HG03442 (cell line): ENCODE data around the gene TNS3.

Experiments used
- ATAC-seq: cut with Tn5 transposase; IDR thresholded peaks from one replicate; pipeline ENCODE4 v1.9.1; 2021; ENCODE audit warnings: mild to moderate bottlenecking, moderate library complexity; ENCODE audit not compliant: unreplicated experiment

The TNS3 gene

DNA sequence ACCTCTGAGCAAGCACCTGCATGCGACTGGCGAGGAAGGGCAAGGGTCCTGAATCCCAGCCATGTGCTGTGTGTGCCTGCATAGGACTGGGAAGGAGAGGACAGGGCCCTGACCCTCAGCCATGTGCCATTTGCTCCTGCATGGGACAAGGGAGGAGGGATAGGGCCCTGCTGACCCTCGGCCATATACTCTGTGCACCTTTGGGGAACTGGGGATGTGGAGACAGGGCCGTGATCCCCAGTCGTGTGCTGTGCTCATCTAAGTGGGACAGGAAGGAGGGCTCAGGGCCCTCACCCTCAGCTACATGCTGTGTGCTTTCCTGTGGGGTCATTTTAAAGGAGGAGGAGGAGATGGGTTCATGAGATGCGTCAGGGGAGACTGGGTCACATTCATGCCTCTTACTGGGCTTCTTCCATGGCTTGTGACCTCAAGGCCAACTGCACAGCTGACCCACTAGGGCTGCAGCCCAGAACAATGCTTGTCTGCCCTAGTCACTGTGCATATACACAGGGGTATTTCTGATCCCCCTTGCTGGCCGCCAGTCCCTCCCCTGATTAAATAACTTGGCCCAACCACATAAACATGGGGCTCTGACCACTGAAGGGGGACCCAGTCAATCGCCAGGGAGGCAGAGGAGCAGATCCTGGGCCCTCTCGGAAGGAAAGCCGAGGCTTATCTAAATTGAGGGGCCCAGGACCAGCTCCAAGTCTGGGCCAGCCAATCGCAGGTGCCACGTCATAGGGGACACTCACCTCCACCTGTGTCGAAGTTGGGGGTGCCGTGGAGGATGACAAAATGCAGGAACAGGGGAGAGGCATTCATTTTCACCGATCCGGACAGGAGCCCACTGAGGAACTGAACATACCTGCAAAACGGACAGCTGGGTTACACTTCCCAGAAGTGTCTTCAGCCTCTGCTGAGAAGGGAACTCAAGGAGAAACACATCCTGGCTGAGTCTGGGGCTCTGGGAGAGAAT is 167.3 kb downstream of the TNS3 start:
- ATAC-seq, result no peak

DNA sequence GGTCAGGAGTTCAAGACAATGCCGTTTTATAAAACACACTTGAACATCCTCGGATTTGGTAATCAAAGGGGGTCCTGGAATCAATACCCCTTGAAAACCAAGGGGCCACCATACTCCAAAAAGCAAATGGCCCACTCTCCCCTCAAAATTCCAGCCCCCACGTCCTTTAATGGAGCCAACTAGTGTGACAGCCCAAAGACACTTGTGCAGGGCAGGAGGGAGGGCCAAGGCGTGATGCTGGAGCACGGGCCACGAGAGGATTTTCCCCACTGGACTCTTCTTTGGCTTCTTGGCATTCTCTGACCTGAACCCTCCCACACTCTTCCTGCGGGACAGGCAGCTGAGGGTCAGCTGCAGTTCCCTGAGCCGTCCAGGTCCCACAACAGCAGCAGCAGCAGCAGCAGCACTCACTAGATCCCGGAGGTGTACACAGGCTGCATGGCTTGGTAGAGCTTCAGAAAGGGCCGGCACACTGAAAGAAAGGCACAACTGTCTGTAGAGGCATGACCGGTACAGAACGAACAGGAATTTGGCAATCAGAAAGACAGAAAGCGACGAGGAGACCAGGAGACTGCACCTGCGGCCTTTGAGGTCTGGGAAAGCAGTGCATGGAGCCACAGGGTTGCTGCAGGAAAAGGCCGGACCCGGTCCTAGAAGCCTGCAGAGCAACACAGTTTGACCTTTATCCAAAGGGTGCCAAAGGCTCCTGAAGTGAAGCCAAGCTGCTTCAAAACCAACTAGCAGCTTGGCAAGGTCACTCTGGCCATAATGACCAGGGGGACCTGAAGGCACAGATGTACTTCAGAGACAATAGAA is 168.2 kb downstream of the TNS3 start:
- ATAC-seq, result no peak

DNA sequence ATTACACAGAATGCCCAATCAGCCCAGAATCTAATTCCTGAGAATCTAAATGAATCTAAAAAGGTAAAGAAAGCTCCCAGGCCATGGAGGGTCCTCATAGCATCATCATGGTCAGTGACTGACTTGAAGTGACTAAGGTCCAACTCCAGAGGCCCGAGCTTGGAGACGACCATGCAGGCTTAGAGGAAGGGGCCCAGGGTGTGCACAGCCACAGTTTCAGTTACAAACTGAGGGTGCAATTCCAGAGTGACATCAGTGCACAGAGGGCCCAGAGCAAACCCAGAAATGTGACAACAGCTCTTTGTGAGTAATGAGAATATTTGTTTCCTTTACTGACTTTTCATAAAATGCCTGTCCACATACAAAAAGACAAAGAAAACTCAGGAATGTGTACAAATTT is 170.0 kb downstream of the TNS3 start:
- ATAC-seq, result no peak

DNA sequence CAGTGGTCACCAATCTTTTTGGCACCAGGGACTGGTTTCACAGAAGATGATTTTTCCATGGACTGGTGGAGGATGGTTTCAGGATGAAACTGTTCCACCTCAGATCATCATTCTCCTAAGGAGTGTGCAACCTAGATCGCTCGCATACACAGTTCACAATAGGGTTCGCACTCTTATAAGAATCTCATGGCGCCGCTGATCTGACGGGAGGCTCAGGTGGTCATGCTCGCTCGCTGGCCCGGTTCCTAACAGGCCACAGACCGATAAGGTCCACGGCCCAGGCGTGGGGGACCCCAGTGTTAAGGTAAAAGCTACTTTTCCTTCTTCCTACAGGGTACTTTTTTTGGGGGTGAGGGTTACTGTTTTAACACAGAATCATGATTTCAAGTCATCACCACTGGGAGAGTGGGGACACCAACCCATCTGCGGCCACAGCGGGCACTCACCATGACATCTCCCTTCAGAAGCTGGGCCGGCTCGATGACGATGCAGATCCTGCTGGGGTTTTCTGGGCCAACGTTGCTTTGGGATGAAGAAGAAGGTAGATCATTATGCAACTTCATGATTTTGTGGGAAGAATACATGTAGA is 170.5 kb downstream of the TNS3 start:
- no peak for ATAC-seq

DNA sequence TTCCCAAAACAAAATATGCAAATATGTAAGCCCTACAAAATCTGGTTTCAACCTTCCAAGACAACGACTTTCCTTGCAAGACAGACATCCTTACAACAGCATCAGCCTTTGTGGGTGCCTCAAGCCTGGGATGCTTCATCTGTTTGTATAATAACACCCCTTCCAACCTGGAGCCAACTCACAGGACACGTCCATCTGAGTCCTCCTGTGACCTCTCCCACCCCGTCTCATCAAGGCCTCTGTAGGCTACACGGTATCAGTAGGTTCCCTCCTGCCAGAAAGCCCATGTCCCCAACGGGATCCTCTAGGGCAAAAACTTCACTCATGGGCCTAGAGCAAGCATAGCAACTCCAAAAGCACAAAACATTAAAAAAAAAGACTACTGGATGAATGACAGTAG is 173.2 kb downstream of the TNS3 start:
- no peak for ATAC-seq

DNA sequence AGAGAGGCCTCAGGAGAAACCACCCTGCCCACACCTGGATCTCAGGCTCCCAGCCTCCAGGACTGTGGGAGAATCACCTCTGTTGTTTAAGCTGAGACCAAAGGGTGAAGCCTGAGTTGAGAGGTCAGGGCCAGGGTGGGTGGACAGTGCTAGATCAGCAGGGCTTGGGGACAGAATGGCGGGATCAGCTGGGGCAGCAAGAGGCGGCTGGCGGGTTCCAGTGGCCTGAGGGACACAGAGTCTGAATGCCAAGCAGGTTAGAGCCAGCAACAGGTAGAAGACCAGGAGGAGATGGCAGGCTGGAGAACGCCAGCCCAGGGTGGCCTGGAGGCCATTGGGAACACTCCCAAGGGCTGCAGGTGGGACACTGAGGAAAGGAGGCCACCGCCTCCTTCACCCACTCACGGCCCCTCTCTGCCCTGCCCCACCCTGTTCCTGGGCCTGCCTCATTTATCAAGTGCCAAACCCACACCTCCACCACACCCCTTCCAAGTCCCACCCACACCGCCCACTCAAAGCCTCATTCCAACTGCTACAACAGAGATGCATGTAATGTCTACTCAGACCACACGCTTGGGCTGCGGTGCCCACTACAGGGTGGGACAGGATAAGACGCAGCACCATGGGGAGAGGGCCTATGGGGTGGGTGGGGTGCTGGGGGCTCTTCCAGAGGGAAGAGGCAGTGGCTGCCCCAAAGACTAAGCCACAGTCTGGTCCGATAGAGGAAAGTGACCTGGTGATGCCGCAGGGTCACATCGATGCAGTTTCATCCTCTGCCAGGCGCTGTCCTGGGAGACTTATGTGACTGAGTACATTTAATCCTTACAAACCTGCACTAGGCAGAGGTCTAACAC is 173.9 kb downstream of the TNS3 start:
- ATAC-seq, result no peak

DNA sequence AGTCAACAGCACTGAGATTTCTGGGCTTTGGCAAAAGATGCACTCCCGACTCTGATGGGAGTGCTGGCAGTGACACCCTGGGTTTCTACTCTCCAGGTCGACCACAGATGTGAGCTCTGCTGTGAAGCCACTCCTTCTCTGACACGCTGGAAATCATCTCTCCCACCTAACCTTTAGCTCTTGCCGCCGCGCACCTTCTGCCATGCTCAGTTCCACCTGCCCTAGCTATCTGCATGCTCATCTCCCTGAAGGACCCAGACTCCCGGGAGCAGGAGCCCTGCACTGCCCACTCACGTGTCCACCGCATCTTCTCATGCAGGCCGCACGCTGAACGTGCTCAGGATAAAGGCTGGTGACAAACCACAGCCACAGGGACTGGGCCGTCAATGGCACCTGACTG is 174.8 kb downstream of the TNS3 start:
- ATAC-seq, result no peak

DNA sequence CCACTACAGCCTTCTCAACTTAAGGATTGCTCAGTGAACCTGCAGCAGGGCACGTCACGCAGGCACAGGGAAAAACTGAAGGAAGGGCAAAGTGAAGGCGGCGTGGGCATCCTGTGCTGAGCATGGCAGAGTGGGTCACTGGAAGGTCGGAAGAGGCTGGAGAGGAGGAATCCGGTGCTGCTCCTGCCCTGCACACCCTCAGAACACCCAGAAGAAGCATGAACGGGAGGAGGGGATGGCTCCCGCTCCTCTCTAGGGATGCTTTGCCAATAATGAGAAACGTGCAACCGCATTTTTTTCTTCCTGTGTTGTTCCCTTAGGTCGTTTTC is 175.1 kb downstream of the TNS3 start:
- ATAC-seq, result no peak

DNA sequence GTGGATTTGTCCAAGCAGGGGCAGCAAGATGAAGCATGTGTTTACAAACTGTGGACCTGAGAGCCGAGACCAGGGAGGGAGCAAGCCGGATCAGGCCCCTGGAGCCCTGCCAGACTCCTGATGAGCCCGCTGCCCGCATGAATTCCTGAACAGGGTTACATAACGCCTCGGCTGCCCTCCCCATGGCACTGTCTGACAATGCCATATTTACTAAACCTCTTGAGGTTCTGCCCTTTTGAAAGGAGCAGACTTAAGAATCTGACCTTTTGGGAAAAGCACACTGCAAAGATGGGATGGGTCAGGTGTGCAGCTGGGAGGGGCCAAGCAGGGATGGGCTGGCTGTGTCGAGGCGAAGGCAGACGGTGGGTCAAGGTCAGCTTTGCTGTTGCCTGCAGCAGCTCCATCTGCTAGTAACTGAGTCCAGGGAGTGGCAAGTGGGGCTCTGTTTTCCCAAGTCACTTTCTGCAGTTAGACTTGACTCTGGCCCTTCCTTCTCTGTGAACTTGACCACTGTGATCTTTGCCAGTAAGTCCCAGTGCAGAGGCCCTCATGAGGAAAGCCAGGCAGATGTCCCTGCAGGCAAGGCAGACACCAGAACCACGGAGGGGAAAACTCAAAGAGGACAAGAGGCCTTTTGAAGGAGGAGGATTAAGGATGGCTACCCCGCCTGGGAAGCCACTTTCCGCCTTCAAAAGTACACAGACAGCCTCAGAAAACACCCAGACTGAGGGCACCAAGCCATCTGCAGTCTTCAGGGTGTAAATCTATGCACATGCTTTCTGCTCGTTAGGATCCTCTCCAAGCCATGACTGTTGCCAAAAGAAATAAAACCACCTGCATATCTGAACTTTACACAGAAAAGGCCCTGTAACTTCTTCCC is 175.8 kb downstream of the TNS3 start:
- no peak for ATAC-seq

DNA sequence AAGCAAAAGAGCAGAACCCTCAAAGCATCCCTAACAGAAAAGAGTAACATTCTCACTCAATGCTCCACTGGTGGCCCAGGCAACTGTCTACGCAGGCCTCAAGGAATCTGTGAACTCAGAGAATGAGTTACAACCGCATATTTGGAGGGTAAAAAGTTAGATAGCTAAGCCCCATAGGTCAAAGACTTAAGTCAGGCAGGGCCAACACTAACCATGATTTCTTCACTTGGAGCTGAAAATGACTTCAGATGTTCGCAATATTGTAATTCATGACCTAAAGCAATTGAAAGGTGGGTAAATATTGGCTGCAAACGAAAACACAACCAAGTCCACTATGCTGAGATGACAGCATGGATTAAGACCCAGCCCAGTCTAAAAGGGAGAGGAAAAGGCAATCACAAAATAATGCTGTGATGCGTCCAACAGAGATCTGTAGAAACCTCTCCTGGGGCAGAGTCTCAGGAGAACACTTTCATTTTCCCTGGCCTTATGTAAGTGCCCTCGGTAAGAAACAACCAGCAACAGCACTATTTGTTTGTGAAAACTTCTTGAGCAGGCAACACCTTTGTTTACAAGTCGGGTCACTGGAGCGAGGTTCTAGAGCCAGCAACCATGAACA is 176.5 kb downstream of the TNS3 start:
- ATAC-seq, result no peak

DNA sequence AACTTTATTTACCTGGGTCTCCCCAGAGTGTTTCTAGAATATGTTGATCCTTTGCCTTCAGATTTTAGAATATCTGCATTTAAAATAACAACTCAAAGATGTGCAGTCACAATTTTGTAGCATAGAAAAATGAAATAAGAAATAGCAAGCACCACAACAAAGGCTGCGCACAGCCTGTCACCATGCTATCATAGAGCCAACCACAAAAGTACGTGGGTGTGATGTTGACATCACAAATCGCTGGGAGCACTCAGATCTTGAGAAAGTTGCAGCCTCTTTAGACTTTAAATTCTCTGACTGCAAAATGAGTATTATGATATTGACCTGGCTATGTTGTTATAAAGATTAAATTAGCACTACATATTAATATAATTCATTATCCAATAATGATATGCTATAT is 177.9 kb downstream of the TNS3 start:
- no peak for ATAC-seq

DNA sequence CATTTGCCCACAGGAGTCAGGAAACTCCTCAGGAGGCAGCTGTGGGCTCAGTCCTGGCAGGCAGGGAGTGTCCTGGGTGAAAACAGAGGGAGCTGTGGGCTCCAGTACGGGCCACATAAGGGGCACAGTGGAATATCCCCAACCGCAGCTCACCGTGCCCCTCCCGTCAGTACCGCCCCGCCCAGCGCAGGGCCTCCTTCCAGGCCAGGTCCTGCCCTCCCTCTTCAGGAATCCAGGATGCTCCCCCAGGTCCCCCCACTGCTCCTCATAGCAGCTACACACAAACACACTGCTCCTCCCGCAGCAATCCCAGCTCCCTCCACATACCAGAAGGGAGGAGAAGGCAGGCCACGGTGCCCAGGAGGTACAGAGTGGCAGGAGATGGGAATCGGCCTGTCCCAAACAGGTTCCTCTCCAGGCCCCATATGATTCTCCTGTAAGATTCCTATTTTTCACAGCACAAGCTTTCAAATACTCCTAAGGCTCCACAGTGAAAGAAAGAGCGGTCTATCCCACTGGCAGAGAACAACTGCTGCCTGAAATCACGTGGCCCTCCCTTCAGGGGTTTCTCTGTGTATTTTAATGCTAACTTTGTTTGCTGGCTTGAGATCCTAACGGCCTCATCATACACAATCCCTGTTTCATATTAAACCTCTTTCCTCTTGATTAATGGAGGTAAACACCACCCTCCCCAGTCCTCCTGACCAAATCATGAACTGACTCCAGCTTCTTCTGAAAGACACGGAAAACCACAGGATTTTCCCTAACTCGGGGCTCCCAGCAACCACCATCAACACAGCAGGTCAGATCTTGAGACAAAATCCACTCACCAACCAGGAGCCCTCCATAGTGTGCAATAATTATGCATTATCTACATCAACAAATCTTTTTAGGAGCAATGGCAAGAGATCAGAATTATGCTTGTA is 178.7 kb downstream of the TNS3 start:
- ATAC-seq, result no peak

DNA sequence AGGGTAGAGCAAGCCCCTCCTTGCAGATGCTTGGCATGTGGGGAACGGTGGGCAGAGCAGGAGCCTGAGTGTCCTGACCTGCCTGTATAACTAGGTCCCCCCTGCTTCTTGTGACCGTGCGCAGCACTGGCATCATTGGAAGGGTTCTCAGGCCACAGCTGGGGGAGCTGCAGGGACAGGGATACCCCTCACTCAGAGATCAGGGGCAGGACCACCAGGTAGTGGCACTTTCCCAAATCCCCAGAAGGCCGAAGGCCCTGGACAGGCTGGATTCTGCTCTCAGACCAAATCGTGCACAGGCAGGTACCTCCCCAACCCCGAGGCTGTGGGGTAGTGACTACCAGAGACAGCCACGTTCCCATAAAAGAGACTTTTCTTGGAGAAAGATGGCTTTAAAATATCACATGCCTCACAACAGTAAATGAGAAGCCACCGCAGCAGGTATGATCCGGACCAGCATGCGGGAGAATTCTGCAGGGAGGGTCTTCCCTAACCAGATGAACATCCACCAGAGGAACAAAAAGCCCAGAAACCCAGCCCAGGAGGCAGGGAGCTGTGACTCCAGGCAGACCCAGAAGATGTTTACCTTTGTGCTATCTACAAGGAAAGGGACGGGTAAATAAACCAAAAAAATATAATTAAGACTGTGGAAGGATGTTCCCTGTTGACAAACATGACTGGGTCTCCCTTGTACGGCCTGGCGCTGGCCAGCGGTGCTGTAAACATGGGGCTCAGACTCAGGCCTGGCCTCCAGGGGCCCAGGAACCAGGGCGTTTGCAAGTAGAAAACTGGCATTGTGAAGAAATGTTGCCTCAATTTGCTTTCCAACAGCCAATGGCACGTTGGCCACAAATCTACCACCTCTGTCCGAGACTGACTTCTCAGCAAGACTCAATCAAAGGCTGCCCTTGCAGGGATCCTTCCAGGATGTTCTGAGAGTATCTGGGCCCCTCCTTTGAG is 180.0 kb downstream of the TNS3 start:
- ATAC-seq, result no peak

DNA sequence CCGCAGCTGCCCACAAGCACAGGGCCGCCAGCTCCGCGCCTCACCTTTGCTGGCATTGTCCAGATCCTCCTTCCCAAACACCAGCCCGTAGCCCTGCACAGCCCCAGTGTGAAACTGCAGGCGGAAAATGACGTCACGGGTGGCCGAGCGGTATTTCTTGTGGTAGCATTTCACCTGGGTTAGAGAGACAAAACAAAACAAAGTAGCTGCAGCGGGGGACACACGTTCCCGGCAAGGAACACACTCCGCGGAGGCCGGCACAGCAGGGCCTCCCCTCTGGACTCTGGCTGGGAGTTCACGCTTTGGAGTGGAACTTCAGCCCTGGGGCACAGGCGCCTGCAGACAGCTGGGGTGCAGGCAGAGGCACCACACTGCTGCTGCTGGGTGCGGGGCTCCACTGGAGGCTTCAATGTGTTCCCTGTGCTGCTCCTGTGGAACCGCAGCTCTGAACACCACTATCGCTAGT is 181.1 kb downstream of the TNS3 start:
- ATAC-seq, result no peak

DNA sequence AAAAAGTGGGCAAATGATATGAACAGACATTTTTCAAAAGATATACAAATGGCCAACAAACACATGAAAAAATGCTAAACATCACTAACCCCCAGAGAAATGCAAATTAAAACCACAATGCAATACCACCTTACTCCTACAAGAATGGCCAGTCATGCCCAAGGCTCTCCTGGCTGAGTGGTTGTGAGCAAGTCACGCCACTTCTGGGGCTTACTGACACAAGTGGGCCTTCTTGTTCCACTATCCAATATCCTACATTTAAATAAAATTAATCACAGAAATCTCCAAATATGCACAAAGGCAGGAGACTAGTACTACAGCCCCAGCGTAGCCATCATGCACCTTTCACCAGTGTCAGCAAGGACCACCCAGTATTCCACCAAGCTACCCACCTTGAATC is 181.9 kb downstream of the TNS3 start:
- peak; percentile 45 for ATAC-seq

DNA sequence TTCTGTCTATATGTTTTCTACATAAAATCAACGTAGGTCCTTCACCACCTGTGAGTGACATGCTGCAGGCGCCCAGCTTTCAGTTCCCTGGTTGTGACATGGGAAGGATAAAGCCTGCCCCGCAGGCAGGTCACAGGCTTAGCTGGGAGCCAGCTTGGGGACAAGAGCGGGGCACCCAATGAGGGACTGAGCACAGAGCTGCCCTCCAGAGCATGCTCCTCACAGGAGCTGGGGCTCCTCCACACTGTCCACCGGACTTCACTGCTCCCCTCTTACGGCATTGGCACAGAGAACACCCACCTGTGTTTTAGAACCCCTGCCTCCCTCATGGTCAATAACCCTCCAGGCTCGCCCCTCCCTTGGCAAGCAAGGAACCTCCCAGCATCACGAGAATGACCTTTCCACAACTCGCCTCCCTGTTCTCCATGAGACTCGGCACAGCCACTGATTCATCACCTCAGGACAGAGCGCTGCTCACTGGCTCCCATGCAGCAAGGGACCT is 187.1 kb downstream of the TNS3 start:
- ATAC-seq, result no peak

DNA sequence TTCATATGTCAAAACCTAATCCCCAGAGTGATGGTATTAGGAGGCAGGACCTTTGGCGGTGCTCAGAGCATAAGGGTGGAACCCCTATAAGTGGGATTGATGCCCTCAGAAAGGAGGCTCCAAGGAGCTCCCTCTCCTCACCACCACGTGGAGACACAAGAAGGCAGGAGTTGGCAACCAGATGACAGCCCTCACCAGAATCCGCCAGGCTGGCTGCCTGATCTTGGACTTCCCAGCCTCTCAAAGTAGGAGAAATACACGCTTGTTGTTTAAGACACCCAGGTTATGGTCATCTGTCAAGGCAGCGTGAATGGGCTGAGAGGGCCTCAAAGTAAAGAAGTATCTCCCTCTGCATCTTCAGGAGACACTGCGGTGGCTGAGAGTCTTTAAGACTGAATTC is 187.7 kb downstream of the TNS3 start:
- ATAC-seq, result no peak
